Fibroblast of skin of left biceps (primary cell): ENCODE data around the gene GASK1A.

Experiments used
- DNase-seq, 2 experiments: peaks; one replicate each; pipeline ENCODE4 v3.0.0-alpha.2; 2013; ENCODE audit warnings: low read depth in 2 of 2

Gene GASK1A

GRCh38 chr3:43087249-43087776 lies 108.2 kb downstream of the GASK1A start:
- no peak for DNase-seq

GRCh38 chr3:43089081-43089480 lies 110.0 kb downstream of the GASK1A start:
- no peak for DNase-seq

- no peak for DNase-seq
Observed at GRCh38 chr3:43090238-43090637, 111.1 kb downstream of the GASK1A start.

- no peak for DNase-seq
Observed at GRCh38 chr3:43091481-43091880, 112.4 kb downstream of the GASK1A start.

- no peak for DNase-seq
Observed at GRCh38 chr3:43093006-43093405, 113.9 kb downstream of the GASK1A start.

- DNase-seq: no peak
Observed at GRCh38 chr3:43093974-43094373, 114.9 kb downstream of the GASK1A start.

GRCh38 chr3:43094381-43094780 lies 115.3 kb downstream of the GASK1A start:
- DNase-seq: no peak

GRCh38 chr3:43094851-43095250 lies 115.7 kb downstream of the GASK1A start:
- no peak for DNase-seq

GRCh38 chr3:43095370-43095769 lies 116.3 kb downstream of the GASK1A start:
- no peak for DNase-seq

- DNase-seq: no peak
Observed at GRCh38 chr3:43096761-43097160, 117.7 kb downstream of the GASK1A start.

GRCh38 chr3:43097400-43098080 lies 118.4 kb downstream of the GASK1A start:
- no peak for DNase-seq

- DNase-seq: no peak
Observed at GRCh38 chr3:43098761-43099160, 119.7 kb downstream of the GASK1A start.

GRCh38 chr3:43102773-43103480 lies 123.8 kb downstream of the GASK1A start:
- no peak for DNase-seq

- DNase-seq: no peak
Observed at GRCh38 chr3:43104039-43104438, 124.9 kb downstream of the GASK1A start.

GRCh38 chr3:43104660-43105595 lies 125.8 kb downstream of the GASK1A start:
- no peak for DNase-seq

- peak; percentile 52 to 53 for DNase-seq
Observed at GRCh38 chr3:43105596-43106292, 126.6 kb downstream of the GASK1A start, which contains the start of gene POMGNT2. Gene POMGNT2, minus strand, starts transcription at chr3:43106079. Its CDS starts 24,648 bp downstream, at chr3:43081431.

GRCh38 chr3:43106293-43106628 lies 127.2 kb downstream of the GASK1A start:
- DNase-seq: no peak
